Body of pancreas (tissue), 4 donors: ENCODE results near the gene LIMS3.
"Not testable (repeated sequence)": the region's sequence is repeated elsewhere in the genome, so short reads cannot be mapped to it uniquely, and the experiment has no call there.

Source experiments
- CTCF ChIP-seq, 7 experiments: fragments of 450-650 bp in 4 of 7; fragments of 200-600 bp in 3 of 7; sonication (generic) in 3 of 7; IDR thresholded peaks; one replicate each; pipeline ENCODE4 v1.5.1; 2016 to 2019; ENCODE audit warnings: antibody characterized with exemption in 7 of 7
- POLR2A ChIP-seq, 3 donors: fragments of 450-650 bp; IDR thresholded peaks; one replicate each; pipeline ENCODE4 v1.6.1; 2016; ENCODE audit warnings: antibody characterized with exemption in 3 of 3, mild to moderate bottlenecking in 2 of 3

DNA sequence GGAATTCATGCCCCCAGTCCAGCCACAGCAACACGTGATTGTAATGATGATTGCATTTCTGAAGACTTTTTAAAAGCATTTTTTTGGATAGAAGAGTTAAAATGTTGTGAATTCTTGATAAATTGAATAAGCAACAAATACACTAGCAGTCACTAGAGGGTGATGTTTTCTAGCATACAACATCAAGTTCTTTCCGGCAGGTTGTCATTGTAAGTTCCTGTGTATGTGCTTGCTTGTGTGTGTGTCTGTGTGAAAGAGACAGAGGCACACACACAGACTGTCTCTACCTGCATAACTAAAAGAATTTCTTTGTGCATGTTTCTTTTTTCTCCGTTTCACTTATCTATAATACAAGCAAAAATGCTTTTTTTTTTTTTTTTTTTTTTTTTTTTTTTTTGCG lies 8.6 kb upstream of the LIMS3 start:
- TF ChIP-seq CTCF, POLR2A (IDR thresholded peaks at IDR 0.05): not testable (repeated sequence)
